ENCODE results near the gene MYLK. TPM values are rescaled to one million over a fixed set of nuclear protein-coding genes. Genes with fewer than 3 reads are reported as not detected.

Gene MYLK
- total RNA-seq, 1 experiment from 2014 or later, result 23.0 TPM

DNA sequence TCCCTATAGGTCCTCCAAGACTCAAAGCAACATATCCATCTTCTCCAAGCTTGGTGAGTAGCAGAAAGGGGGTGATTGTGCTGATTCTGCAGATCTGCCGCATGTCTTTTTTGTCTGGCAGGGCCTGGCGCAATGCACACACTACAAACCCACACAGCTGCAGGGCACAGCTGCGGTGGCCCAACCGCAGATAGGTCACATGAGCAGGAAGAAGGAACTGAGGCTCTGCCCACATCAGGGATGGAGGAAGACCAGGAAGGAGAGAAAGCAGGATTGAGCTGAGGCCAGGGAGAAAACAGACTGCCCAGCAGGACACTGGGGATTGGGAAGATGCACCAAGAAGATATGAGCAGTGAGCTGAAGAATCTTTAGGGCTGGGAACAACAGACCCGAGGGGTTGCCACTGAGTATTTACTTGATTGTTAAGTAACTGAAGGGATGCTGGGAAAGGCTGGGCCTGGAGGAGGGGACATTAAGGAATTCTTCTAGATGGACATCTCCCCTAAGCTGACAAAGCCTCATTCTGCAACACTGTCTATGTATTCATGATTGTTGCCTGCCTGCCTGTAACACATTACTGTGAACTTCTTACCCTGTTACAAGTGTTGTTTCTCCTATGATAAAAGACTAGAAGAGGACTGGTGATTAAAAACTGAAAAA is 126.7 kb downstream of the MYLK start:
- DNase-seq, result no peak
- TF ChIP-seq, protein P1, sequence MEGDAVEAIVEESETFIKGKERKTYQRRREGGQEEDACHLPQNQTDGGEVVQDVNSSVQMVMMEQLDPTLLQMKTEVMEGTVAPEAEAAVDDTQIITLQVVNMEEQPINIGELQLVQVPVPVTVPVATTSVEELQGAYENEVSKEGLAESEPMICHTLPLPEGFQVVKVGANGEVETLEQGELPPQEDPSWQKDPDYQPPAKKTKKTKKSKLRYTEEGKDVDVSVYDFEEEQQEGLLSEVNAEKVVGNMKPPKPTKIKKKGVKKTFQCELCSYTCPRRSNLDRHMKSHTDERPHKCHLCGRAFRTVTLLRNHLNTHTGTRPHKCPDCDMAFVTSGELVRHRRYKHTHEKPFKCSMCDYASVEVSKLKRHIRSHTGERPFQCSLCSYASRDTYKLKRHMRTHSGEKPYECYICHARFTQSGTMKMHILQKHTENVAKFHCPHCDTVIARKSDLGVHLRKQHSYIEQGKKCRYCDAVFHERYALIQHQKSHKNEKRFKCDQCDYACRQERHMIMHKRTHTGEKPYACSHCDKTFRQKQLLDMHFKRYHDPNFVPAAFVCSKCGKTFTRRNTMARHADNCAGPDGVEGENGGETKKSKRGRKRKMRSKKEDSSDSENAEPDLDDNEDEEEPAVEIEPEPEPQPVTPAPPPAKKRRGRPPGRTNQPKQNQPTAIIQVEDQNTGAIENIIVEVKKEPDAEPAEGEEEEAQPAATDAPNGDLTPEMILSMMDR (IDR thresholded peaks at IDR 0.05; ENCODE audit: insufficient read depth in 1 of 2, low read depth in 1 of 2, low read length in 1 of 2, severe bottlenecking in 1 of 2, unreplicated experiment in 1 of 2), result no peak
- ChIA-PET POLR2A (interaction anchor here (0.6 kb wide), 1 partner anchor 691 kb away, joined by 4 read pairs; the partner anchor contains the start of gene PDIA5), CTCF (no interaction called here)
- no peak overlapping the region for H3K4me3 Mint-ChIP-seq (ENCODE audit: unreplicated experiment)
- H3K4me3 ChIP-seq (ENCODE audit: low read depth, low read length), result no peak overlapping the region
- no TSS peak for BruUV-seq (replicated peaks)
- no peaks in the 10 kb centered on the region for H3K36me3 Mint-ChIP-seq (ENCODE audit: insufficient read depth, unreplicated experiment)
- intact Hi-C loops (cut with micrococcal nuclease; ENCODE audit: unreplicated experiment), result no loop called here
- H3K36me3 ChIP-seq (ENCODE audit: control insufficient read depth, insufficient read depth, low read length), result no peaks in the 10 kb centered on the region
- no peak overlapping the region for H3K27ac Mint-ChIP-seq (ENCODE audit: unreplicated experiment)
- peaks cover 45% of the 10 kb centered on the region for H3K4me1 ChIP-seq
- no peaks in the 10 kb centered on the region for H3K9me3 Mint-ChIP-seq (ENCODE audit: unreplicated experiment)
- no peaks in the 10 kb centered on the region for H3K27me3 Mint-ChIP-seq (ENCODE audit: insufficient read depth, unreplicated experiment)
- no peaks in the 10 kb centered on the region for H3K9me3 ChIP-seq
- no peaks in the 10 kb centered on the region for H3K27me3 ChIP-seq (replicated peaks; ENCODE audit: control insufficient read depth, insufficient read depth, low read length)
- H3K4me1 Mint-ChIP-seq (ENCODE audit: low read depth, unreplicated experiment), result peaks cover 16% of the 10 kb centered on the region

DNA sequence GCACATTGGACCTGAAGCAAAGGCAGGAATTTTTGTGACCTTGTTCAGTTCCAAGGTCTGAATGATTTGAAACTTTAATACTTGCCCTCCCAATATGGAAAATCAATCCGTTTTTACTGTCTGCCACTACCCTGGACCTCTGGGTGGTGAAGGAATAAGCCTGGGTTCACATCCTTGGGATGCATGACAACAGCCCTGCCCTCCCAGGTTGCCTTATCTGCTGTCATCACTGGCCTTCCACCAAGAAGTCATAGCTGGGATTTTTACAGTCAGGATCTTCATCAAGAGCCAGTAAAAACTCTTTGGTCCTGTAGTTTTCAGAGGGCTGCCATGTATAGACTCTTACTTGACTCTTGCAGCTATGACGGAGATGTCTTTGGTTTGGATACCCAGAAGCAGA is 128.6 kb downstream of the MYLK start:
- intact Hi-C loops (cut with micrococcal nuclease; ENCODE audit: unreplicated experiment), result loop anchor here (1.0 to 2.0 kb wide), 3 partner anchors 40 to 125 kb away; no protein-coding TSS in a partner anchor
- Mint-ChIP-seq H3K27ac (ENCODE audit: unreplicated experiment) (peak overlapping the region; percentile 88), H3K27me3 (ENCODE audit: insufficient read depth, unreplicated experiment) (no peaks in the 10 kb centered on the region), H3K36me3 (ENCODE audit: insufficient read depth, unreplicated experiment) (peaks cover 6% of the 10 kb centered on the region), H3K9me3 (ENCODE audit: unreplicated experiment) (peaks cover 9% of the 10 kb centered on the region), H3K4me3 (ENCODE audit: unreplicated experiment) (peak overlapping the region; percentile 52), H3K4me1 (ENCODE audit: low read depth, unreplicated experiment) (peaks cover 30% of the 10 kb centered on the region)
- Histone ChIP-seq H3K36me3 (ENCODE audit: control insufficient read depth, insufficient read depth, low read length) (no peaks in the 10 kb centered on the region; the same call in none of the 2 replicates), H3K4me3 (ENCODE audit: low read depth, low read length) (no peak overlapping the region), H3K9me3 (no peaks in the 10 kb centered on the region), H3K27me3 (replicated peaks; ENCODE audit: control insufficient read depth, insufficient read depth, low read length) (no peaks in the 10 kb centered on the region), H3K4me1 (peaks cover 64% of the 10 kb centered on the region)
- TF ChIP-seq, protein P1 (IDR thresholded peaks at IDR 0.05; ENCODE audit: insufficient read depth in 1 of 2, low read depth in 1 of 2, low read length in 1 of 2, severe bottlenecking in 1 of 2, unreplicated experiment in 1 of 2), result no peak
- DNase-seq, result no peak
- CTCF ChIA-PET, result interaction anchor here (1.0 to 1.8 kb wide), 3 partner anchors 32 to 277 kb away, joined by 3 to 10 read pairs (median 5); no protein-coding TSS in a partner anchor
- TSS peak; percentile 95 for BruUV-seq (replicated peaks)
- POLR2A ChIA-PET, result no interaction called here

DNA sequence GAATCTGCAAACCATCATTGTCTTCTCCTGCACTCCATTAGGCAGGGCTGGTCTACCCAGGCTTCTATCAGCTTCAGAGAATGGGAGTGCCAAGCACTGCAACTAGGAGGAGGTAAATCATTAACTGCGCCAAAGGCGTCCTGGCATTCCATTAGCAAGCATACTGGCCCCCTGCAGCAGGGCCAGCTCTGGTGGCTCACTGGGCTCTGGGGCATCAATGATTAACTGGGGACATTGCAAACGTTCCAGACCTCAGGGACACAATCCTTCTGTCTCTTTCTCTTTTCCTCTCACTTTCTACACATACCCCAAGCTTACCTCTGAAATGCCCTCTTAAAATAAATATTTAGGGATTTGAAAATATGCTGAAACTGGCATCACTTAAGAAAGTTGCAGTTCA is 129.0 kb downstream of the MYLK start:
- H3K27me3 Mint-ChIP-seq (ENCODE audit: insufficient read depth, unreplicated experiment), result no peaks in the 10 kb centered on the region
- H3K4me3 ChIP-seq (ENCODE audit: low read depth, low read length), result no peak overlapping the region
- POLR2A ChIA-PET, result interaction anchor here (0.6 kb wide), 1 partner anchor 129 kb away, joined by 4 read pairs; the partner anchor contains the start of gene MYLK
- peaks cover 9% of the 10 kb centered on the region for H3K9me3 Mint-ChIP-seq (ENCODE audit: unreplicated experiment)
- TF ChIP-seq, protein P1 (IDR thresholded peaks at IDR 0.05; ENCODE audit: insufficient read depth in 1 of 2, low read depth in 1 of 2, low read length in 1 of 2, severe bottlenecking in 1 of 2, unreplicated experiment in 1 of 2), result no peak
- no TSS peak for BruUV-seq (replicated peaks)
- H3K27ac Mint-ChIP-seq (ENCODE audit: unreplicated experiment), result peak overlapping the region; percentile 88
- no peaks in the 10 kb centered on the region for H3K27me3 ChIP-seq (replicated peaks; ENCODE audit: control insufficient read depth, insufficient read depth, low read length)
- peaks cover 33% of the 10 kb centered on the region for H3K4me1 Mint-ChIP-seq (ENCODE audit: low read depth, unreplicated experiment)
- H3K36me3 ChIP-seq (ENCODE audit: control insufficient read depth, insufficient read depth, low read length), result no peaks in the 10 kb centered on the region; the same call in none of the 2 replicates
- peak overlapping the region; percentile 52 for H3K4me3 Mint-ChIP-seq (ENCODE audit: unreplicated experiment)
- H3K9me3 ChIP-seq, result no peaks in the 10 kb centered on the region
- H3K36me3 Mint-ChIP-seq (ENCODE audit: insufficient read depth, unreplicated experiment), result peaks cover 6% of the 10 kb centered on the region
- intact Hi-C loops (cut with micrococcal nuclease; ENCODE audit: unreplicated experiment), result loop anchor here (1.0 to 2.0 kb wide), 3 partner anchors 40 to 126 kb away; no protein-coding TSS in a partner anchor
- H3K4me1 ChIP-seq, result peaks cover 68% of the 10 kb centered on the region
- CTCF ChIA-PET, result interaction anchor here (1.0 to 1.8 kb wide), 3 partner anchors 31 to 278 kb away, joined by 3 to 10 read pairs (median 5); no protein-coding TSS in a partner anchor
- DNase-seq, result peak; percentile 92 to 95

Measured in Caco-2 (cell line).